Stimulated activated memory B cell treated with anti-CD40 and anti-IgM and Interleukin-4, amounts not matched to agents 10 μg/mL and 1 μg/mL and 100 μg/mL, for 72 hours (primary cell): ENCODE results near the gene TTLL7.

Experiments used
- ATAC-seq: fragments of 150-1000 bp; cut with Tn5 transposase; 2 replicates; pipeline ENCODE4 v1.10.0; 2021
- H3K27ac Mint-ChIP-seq: one replicate; pipeline ENCODE4 v1.8.0; 2022; ENCODE audit warnings: mild to moderate bottlenecking, mixed read lengths
- H3K27me3 Mint-ChIP-seq: one replicate; pipeline ENCODE4 v1.8.0; 2022; ENCODE audit warnings: mixed read lengths
- H3K36me3 Mint-ChIP-seq: one replicate; pipeline ENCODE4 v1.8.0; 2022; ENCODE audit warnings: mixed read lengths
- H3K4me1 Mint-ChIP-seq: one replicate; pipeline ENCODE4 v1.8.0; 2022; ENCODE audit warnings: mixed read lengths
- H3K4me3 Mint-ChIP-seq: one replicate; pipeline ENCODE4 v1.8.0; 2022; ENCODE audit warnings: mild to moderate bottlenecking, moderate library complexity, mixed read lengths
- H3K9me3 Mint-ChIP-seq: one replicate; pipeline ENCODE4 v1.8.0; 2022; ENCODE audit warnings: mixed read lengths

TTLL7 gene

DNA sequence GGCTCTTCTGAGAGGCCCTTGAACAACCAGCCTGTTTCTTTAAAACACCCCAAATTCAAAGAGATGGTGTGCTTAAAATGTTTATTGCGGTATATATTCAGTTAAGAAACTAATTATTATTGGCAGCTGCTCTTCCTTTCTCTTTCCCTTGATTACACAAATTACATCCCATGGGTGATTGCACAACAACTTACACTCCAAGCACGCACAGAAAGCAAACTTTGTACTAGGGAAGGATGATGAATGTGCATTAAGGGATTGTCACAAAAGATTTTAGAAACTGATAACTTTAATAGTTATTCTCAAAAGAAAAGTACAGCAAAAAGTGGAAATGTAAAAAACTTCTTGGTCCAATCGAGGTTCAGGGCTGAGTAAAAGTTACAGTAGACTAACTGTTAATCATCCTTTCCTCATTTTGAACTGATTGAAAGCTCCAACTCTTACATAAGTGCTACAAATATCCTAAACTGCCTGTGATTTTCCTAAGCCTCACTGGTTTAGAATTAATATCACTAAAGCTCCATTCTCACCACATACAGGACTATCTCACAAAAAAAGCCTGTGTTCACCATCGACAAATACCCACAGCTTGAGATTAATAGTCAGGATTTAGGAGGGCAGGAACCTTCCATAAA, 153.4 kb downstream of the TTLL7 start:
- Mint-ChIP-seq H3K27me3 (no peaks in the 10 kb centered on the region), H3K36me3 (peaks cover 5% of the 10 kb centered on the region), H3K27ac (no peak overlapping the region), H3K9me3 (no peaks in the 10 kb centered on the region), H3K4me3 (no peak overlapping the region), H3K4me1 (peaks cover 6% of the 10 kb centered on the region)
- ATAC-seq, result no peak

DNA sequence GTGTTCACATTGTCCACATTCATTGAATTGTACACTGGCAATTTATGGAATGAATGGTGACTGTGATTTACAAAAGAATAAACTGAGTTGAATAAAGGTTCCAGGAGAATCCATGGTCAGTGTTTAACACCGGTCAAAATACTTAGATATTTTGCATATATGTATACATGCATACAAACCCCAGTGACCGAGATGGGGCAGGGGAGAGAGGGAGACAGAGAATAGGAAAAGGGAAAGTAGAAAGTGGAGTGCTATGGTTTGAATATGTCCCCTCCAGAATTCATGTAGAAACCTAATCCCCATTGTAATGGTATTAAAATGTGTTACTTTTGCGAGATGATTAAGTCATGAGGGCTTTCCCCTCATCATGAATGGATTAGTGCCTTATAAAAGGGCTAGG, 154.4 kb downstream of the TTLL7 start:
- H3K4me3 Mint-ChIP-seq, result no peak overlapping the region
- no peak overlapping the region for H3K27ac Mint-ChIP-seq
- no peaks in the 10 kb centered on the region for H3K27me3 Mint-ChIP-seq
- peaks cover 5% of the 10 kb centered on the region for H3K36me3 Mint-ChIP-seq
- H3K9me3 Mint-ChIP-seq, result no peaks in the 10 kb centered on the region
- no peak for ATAC-seq
- no peaks in the 10 kb centered on the region for H3K4me1 Mint-ChIP-seq

DNA sequence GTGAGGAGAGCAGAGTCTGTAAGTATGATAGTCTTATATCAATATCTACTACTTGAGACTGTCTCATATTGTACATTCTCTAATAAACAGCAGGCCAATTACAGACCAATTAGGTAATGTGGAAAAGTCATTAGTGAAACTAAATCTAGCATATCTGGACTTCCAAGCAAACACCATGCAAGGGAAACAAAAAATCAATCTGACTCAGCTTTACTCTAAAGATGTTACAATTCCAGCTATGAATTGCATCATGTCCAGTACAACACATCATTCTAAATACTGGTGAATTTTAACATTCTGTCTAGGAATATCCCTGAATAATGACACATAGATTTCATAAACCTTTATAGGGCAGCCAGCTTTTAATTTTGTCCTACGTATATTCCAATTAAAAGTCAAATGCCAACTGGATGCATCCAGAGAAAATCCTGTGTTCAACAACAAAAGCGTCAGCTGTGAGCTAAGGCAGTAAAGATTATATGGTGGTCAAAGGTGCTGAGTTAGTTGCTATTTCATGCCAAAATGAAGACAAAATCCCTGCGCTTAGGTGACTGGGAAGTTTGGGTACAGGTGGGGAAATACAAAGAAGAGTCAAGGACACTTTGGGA, 159.3 kb downstream of the TTLL7 start:
- Mint-ChIP-seq H3K36me3 (peaks cover 4% of the 10 kb centered on the region), H3K9me3 (no peaks in the 10 kb centered on the region), H3K27ac (no peak overlapping the region), H3K4me1 (no peaks in the 10 kb centered on the region), H3K4me3 (no peak overlapping the region), H3K27me3 (no peaks in the 10 kb centered on the region)
- no peak for ATAC-seq

DNA sequence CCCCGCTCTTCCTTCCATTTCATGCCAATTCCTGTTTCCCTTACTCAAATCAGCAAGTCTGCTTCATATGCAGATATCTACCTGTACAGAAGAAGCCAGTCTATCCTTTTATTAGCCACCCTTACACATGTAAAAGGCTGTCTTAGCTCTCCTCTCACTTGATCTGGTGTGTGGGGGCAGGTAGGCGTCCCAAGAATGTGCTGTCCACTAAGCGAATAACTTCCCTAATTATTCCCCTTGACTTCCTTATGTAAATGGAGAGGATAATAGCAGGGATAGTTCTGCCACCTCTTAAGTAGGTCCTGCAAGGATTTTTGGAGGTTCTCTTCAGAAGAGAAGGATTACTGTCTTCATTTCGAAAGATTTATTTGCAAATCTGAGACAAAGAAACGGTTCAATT, 160.4 kb downstream of the TTLL7 start:
- no peak overlapping the region for H3K4me3 Mint-ChIP-seq
- no peak overlapping the region for H3K27ac Mint-ChIP-seq
- H3K27me3 Mint-ChIP-seq, result no peaks in the 10 kb centered on the region
- H3K9me3 Mint-ChIP-seq, result no peaks in the 10 kb centered on the region
- no peak for ATAC-seq
- H3K36me3 Mint-ChIP-seq, result no peaks in the 10 kb centered on the region
- no peaks in the 10 kb centered on the region for H3K4me1 Mint-ChIP-seq

DNA sequence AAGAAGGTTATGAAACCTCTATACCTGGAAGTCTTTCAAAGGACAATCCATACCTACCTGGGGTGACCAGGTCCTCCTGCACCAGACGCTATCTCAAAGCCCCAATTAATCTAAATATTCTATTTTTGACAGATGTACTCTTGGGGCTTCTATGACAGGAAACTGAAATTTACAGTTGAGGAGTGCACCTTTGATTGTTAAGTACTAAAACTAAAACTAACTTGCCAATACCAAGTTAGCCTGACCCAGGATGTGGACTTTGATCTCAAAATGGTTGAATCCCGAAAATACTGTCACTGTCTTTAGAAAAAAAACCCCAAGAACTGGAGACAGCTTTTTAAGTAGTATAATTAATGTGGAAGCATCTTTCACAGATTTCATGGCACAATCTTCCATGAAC, 162.4 kb downstream of the TTLL7 start:
- ATAC-seq, result no peak
- Mint-ChIP-seq H3K36me3 (no peaks in the 10 kb centered on the region), H3K9me3 (no peaks in the 10 kb centered on the region), H3K4me1 (no peaks in the 10 kb centered on the region), H3K27ac (no peak overlapping the region), H3K27me3 (no peaks in the 10 kb centered on the region), H3K4me3 (no peak overlapping the region)

DNA sequence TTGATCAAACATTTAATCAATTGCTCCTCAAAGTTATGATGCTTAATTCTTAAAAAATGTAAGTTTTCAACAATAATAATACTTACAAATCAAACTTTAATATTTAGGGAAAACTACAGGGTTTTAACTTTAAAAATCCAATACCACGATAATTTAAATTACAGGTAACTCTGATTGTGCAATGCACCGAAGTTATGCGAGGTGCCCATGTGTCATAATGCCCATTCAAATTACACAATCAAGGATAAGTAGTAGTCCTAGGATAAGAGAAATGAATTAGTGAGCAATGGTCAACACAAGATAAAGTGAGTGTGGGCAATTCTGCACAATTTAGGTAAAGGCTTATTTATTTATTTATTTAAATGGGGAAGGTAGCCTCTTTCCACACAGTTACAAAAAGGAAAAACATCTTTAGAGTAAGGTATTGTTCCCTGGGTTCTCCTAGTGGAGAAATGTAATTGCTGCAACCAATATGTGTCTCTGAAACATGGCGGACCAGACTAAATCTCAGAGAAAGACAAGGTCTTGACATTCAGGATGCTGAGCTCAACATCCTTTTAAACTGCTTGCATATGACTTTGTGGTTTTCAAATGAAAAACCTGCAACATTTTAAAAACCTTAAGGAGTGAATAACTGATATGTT, 164.2 kb downstream of the TTLL7 start:
- H3K36me3 Mint-ChIP-seq, result no peaks in the 10 kb centered on the region
- no peaks in the 10 kb centered on the region for H3K9me3 Mint-ChIP-seq
- no peak overlapping the region for H3K27ac Mint-ChIP-seq
- ATAC-seq, result no peak
- H3K27me3 Mint-ChIP-seq, result peaks cover 8% of the 10 kb centered on the region
- no peak overlapping the region for H3K4me3 Mint-ChIP-seq
- no peaks in the 10 kb centered on the region for H3K4me1 Mint-ChIP-seq

DNA sequence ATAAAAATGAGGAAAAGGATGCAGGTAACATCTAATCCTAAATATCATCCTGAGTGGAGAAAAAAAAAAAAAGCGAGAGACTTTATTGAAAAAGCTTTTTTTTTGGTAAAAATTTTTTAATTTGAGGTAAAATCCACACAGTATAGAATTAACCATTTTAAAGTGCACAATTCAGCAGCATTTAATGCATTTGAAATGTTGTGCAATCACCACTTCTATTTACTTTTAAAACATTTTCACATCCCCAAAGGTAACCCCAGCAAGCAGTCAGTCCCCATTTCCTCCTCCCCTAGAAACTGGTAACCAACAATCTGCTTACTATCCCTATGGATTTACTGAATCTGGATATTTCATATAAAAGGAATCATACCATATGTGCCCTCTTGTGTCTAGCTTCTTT, 166.7 kb downstream of the TTLL7 start:
- H3K27ac Mint-ChIP-seq, result no peak overlapping the region
- ATAC-seq, result no peak
- H3K9me3 Mint-ChIP-seq, result no peaks in the 10 kb centered on the region
- peaks cover 13% of the 10 kb centered on the region for H3K27me3 Mint-ChIP-seq
- H3K4me3 Mint-ChIP-seq, result no peak overlapping the region
- H3K36me3 Mint-ChIP-seq, result no peaks in the 10 kb centered on the region
- no peaks in the 10 kb centered on the region for H3K4me1 Mint-ChIP-seq

DNA sequence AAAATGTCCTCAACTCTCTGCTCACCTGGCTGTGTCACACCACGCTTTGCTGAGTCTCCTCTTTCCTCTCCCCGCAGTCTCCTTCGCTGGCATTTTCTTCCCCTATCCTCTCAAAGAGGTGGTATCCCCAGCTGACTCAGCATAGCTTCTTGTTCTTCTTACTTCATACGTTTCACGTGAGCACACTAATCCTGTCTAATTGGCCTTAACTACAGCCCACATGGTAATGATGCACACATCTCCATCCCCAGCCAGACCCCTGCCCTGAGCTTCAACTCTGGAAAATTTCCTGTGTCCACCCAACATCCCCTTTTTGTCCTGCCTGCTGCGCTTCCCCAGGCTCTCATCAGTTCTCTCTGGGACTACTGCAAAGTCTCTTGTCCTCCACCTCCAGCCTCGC, 169.8 kb downstream of the TTLL7 start:
- H3K4me1 Mint-ChIP-seq, result no peaks in the 10 kb centered on the region

DNA sequence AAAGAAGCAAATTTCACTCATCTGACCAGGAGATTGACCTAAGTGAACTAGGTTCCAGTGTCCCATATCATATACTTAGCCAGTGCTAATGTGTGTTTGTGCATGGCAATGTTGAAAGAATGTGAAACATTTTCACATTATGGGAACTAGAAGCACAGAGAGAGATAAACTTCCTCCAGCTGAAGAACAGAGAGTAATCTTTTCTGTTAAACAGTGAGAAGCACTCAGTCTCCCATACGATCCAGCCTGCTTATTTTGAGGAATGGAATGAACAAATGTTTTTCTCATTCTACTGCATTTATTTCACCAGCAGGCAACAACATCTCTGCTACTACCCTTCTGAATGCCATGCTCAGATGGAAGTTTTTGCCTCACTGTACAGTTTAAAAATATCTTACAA, 170.5 kb downstream of the TTLL7 start:
- Mint-ChIP-seq H3K27ac (no peak overlapping the region), H3K36me3 (no peaks in the 10 kb centered on the region), H3K4me3 (no peak overlapping the region), H3K9me3 (no peaks in the 10 kb centered on the region), H3K27me3 (peaks cover 13% of the 10 kb centered on the region), H3K4me1 (no peaks in the 10 kb centered on the region)
- no peak for ATAC-seq

More for the DNA sequence above, 169.8 kb downstream of the TTLL7 start:
- H3K36me3 Mint-ChIP-seq, result no peaks in the 10 kb centered on the region
- H3K27me3 Mint-ChIP-seq, result peaks cover 13% of the 10 kb centered on the region
- no peak overlapping the region for H3K27ac Mint-ChIP-seq
- H3K9me3 Mint-ChIP-seq, result no peaks in the 10 kb centered on the region
- no peak overlapping the region for H3K4me3 Mint-ChIP-seq
- no peak for ATAC-seq

DNA sequence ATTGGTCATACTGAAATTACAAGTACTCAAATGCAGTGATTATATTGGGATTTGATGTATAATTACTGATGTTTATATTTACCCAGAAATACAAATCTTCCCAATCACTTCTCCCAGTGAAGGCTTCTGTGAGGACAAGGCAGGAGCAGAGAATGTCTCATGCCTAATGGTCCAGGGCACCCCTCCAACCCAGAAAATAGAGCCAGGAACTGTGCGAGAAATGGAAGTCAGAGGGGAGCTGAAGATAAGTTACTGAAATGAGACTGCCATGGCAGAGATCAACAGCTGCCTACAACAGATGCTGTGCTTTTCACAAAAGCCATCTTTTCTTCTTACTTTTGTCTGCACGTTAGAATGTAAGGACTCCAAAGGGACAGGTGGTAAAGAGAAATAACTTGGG, 171.2 kb downstream of the TTLL7 start:
- Mint-ChIP-seq H3K36me3 (no peaks in the 10 kb centered on the region), H3K27me3 (peaks cover 13% of the 10 kb centered on the region), H3K4me1 (no peaks in the 10 kb centered on the region), H3K9me3 (no peaks in the 10 kb centered on the region), H3K4me3 (no peak overlapping the region), H3K27ac (no peak overlapping the region)
- no peak for ATAC-seq

DNA sequence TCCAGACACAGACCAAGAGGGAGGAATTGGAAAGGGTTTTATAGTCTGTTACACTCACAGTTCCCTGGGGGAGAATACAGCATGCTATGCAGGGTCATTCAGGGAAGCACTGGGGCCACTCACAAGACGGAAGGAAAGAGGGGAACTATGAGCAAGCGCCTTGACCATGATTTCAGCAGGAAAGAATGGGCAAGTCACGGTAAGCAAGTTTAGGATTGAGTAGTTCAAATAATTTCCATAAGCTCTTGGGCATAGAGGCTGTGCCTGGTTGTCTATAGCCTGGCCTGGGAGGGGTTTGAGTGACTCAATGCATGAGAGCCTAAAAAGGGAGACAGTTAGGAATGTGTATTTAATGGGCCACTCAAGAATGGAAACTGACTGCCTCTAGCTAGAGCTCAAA, 176.7 kb downstream of the TTLL7 start:
- no peaks in the 10 kb centered on the region for H3K27me3 Mint-ChIP-seq
- H3K9me3 Mint-ChIP-seq, result peaks cover 7% of the 10 kb centered on the region
- peaks cover 5% of the 10 kb centered on the region for H3K36me3 Mint-ChIP-seq
- H3K4me1 Mint-ChIP-seq, result peaks cover 12% of the 10 kb centered on the region
- H3K27ac Mint-ChIP-seq, result no peak overlapping the region
- no peak for ATAC-seq
- no peak overlapping the region for H3K4me3 Mint-ChIP-seq

DNA sequence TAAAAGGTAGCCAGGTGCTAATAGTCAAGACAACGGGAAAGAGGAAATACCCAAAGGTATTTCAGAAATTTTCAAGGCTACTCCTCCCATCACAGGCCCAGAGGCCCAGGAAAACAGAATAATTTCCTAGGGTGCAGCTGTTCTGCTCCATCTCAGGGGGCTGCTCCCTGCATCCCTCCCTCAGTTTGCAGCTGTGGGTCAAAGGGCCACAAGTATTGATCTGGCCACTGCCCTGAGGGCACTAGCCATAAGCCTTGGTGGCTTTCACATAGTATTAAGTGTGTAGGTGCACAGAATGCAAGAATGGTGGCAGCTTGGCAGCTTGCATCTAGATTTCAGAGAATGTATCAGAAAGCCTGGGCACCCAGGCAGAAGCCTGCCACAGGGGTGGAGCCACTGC, 179.5 kb downstream of the TTLL7 start:
- peaks cover 12% of the 10 kb centered on the region for H3K4me1 Mint-ChIP-seq
- peaks cover 5% of the 10 kb centered on the region for H3K36me3 Mint-ChIP-seq
- no peak for ATAC-seq
- no peak overlapping the region for H3K27ac Mint-ChIP-seq
- no peaks in the 10 kb centered on the region for H3K27me3 Mint-ChIP-seq
- H3K9me3 Mint-ChIP-seq, result peaks cover 7% of the 10 kb centered on the region
- H3K4me3 Mint-ChIP-seq, result no peak overlapping the region

DNA sequence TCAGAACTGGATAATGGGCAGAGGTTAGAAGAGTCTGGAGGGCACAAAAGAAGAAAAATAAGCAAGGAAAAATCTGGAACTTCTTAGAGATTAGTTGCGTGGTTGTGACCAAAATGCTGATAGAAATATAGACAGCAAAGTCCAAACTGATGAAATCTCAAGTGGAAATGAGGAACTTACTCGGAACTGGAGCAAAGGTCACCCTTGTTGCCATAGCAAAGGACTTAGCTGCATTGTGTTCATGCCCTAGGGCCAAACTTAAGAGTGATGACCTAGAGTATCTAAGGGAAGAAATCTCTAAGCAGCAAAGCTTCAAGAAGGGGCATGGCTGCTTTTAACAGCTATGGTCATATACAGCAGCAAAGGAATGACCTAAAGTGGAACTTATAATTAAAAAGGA, 180.0 kb downstream of the TTLL7 start:
- peaks cover 5% of the 10 kb centered on the region for H3K36me3 Mint-ChIP-seq
- H3K9me3 Mint-ChIP-seq, result peaks cover 7% of the 10 kb centered on the region
- no peaks in the 10 kb centered on the region for H3K27me3 Mint-ChIP-seq
- no peak overlapping the region for H3K4me3 Mint-ChIP-seq
- ATAC-seq, result peak; percentile 37
- no peak overlapping the region for H3K27ac Mint-ChIP-seq
- peaks cover 12% of the 10 kb centered on the region for H3K4me1 Mint-ChIP-seq

DNA sequence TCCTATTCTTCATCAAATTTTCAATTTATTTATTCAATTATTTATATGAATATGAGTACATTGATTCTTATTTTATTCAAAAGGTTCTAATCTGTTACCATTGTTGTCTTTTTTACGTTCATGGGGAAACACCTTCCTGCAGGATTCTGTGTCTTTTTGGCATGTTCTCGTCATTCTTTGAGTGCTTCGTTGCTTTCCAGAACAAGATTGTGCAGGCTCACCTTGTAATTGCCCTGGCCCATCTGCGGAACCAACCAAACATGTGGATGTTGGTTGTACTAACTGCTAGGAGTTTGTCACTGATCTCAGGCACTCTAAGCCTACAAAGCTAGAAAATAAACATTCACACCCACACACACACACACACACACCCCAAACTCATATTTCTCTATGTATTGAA, 182.1 kb downstream of the TTLL7 start:
- peaks cover 12% of the 10 kb centered on the region for H3K4me1 Mint-ChIP-seq
- ATAC-seq, result no peak
- no peak overlapping the region for H3K27ac Mint-ChIP-seq
- H3K4me3 Mint-ChIP-seq, result no peak overlapping the region
- peaks cover 5% of the 10 kb centered on the region for H3K36me3 Mint-ChIP-seq
- peaks cover 4% of the 10 kb centered on the region for H3K9me3 Mint-ChIP-seq
- no peaks in the 10 kb centered on the region for H3K27me3 Mint-ChIP-seq

DNA sequence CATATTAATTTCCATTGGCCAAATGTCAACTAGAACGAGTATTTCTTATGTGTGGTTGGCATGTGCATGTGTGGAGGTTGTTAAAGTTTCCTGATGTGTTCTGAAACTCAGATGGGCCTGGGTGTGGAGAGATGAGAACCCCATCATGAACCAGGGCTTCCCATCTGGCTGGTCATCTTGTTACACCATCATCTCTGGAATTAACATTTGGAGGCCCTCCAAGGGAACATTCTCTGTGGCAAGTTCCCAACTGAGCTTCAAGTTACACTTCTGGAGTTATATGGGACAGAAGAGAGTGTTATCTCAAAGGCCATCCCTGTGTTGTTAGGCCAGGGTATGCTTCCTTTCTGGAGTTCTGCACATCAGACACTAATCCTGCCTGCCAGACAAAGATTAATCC, 183.6 kb downstream of the TTLL7 start:
- no peaks in the 10 kb centered on the region for H3K27me3 Mint-ChIP-seq
- peaks cover 4% of the 10 kb centered on the region for H3K9me3 Mint-ChIP-seq
- H3K4me1 Mint-ChIP-seq, result peaks cover 12% of the 10 kb centered on the region
- H3K36me3 Mint-ChIP-seq, result peaks cover 5% of the 10 kb centered on the region
- H3K27ac Mint-ChIP-seq, result no peak overlapping the region
- H3K4me3 Mint-ChIP-seq, result no peak overlapping the region
- no peak for ATAC-seq
